K562 treated with DMSO at 1 percent for 4 hours (cell line): ENCODE data around the gene TBX20. TPM values are rescaled to one million over a fixed set of nuclear protein-coding genes. Genes with fewer than 3 reads are reported as not detected.

ENCODE experiments used
- total RNA-seq: library from RNA; unstranded; fragments of 300-600 nt; gene quantifications from 2 replicates; pipeline ENCODE4 v1.2.3, GENCODE V29; 2022; ENCODE audit not compliant: insufficient read depth

The TBX20 gene, protein sequence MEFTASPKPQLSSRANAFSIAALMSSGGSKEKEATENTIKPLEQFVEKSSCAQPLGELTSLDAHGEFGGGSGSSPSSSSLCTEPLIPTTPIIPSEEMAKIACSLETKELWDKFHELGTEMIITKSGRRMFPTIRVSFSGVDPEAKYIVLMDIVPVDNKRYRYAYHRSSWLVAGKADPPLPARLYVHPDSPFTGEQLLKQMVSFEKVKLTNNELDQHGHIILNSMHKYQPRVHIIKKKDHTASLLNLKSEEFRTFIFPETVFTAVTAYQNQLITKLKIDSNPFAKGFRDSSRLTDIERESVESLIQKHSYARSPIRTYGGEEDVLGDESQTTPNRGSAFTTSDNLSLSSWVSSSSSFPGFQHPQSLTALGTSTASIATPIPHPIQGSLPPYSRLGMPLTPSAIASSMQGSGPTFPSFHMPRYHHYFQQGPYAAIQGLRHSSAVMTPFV
- not detected in 2 replicates for total RNA-seq

DNA sequence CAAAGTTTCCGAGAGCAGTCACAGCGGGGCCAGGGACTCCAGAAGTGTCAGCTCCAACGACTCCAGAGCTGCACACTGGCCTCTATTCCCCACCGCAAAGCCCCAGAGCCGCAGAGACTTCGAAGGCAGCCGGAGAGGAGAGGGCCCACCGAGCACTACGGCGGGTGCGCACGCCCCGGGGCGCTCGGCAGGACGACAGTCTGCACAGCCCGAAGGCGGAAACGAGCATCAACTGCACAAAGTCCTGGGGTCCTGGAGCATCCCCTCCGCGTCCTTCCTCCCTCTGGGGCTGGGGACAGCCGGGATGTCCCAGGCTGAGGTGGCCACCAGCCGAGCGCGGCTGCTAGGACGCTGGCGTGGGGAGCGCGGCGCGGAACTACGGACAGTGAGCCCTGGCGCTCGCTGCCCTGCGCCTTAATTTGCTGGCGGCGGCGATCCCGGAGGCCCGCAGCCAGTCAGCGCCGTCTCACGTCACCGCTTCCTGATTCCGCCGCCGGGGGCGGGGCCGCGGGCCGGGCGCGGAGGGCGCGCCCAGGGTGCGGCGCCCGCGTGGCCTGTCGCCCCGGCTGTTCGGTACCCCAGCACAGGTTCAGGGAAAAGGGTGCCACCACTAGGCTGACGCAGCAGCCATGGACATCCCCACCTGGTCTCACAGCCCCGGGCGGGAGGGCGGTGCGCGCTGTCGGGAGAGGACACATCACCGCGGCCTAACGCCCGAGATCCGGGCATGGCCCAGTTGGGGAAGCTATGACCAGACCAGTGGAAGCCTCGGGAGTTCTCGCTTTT, at the start of gene TBX20:
Gene TBX20 (minus strand): TSS at position 391 of the 786 bp plus-strand sequence. CDS start 480 bp downstream, outside the sequence.

Other genes starting within 250 kb of the TBX20 start
- gene DPY19L1, start 216.6 kb downstream of the TBX20 start, total RNA-seq, result 12.1 and 15.6 TPM in 2 replicates